BLaER1 (cell line): Measurements from ENCODE around the gene SCRG1.

Experiments used
- H3K27ac ChIP-seq: shearing (Covaris generic); formaldehyde crosslinking; 2 replicates; pipeline ENCODE4 v1.8.1; 2022
- H3K27me3 ChIP-seq: shearing (Covaris generic); formaldehyde crosslinking; 2 replicates; pipeline ENCODE4 v1.8.1; 2022
- H3K36me3 ChIP-seq: shearing (Covaris generic); formaldehyde crosslinking; 2 replicates; pipeline ENCODE4 v1.8.1; 2022
- H3K4me1 ChIP-seq: shearing (Covaris generic); formaldehyde crosslinking; 2 replicates; pipeline ENCODE4 v1.8.1; 2022
- H3K4me2 ChIP-seq: shearing (Covaris generic); formaldehyde crosslinking; 2 replicates; pipeline ENCODE4 v1.8.1; 2022
- H3K4me3 ChIP-seq: shearing (Covaris generic); formaldehyde crosslinking; 2 replicates; pipeline ENCODE4 v1.8.1; 2022
- H3K9ac ChIP-seq: shearing (Covaris generic); formaldehyde crosslinking; 2 replicates; pipeline ENCODE4 v1.8.1; 2022
- H3K9me3 ChIP-seq: shearing (Covaris generic); formaldehyde crosslinking; 2 replicates; pipeline ENCODE4 v1.8.1; 2022
- H4K20me1 ChIP-seq: shearing (Covaris generic); formaldehyde crosslinking; 2 replicates; pipeline ENCODE4 v1.8.1; 2022
- Cebpa-rat ChIP-seq: shearing (Covaris generic); IDR thresholded peaks from 2 replicates; pipeline ENCODE4 v1.8.1; 2022

The SCRG1 gene

GRCh38 chr4:173413036-173413435 lies 14.1 kb upstream of the SCRG1 start:
- Histone ChIP-seq H3K27ac (no peak overlapping the region), H3K36me3 (peaks cover 53% of the 10 kb centered on the region), H4K20me1 (no peaks in the 10 kb centered on the region), H3K4me2 (peak overlapping the region; percentile 4; the same call in 1 of the 2 replicates), H3K4me1 (peaks cover 33% of the 10 kb centered on the region), H3K9me3 (no peaks in the 10 kb centered on the region), H3K27me3 (no peaks in the 10 kb centered on the region), H3K4me3 (no peak overlapping the region), H3K9ac (no peak overlapping the region)
- TF ChIP-seq Cebpa-rat: no peak

GRCh38 chr4:173411106-173411693 lies 12.3 kb upstream of the SCRG1 start:
- no peaks in the 10 kb centered on the region for H3K27me3 ChIP-seq
- TF ChIP-seq Cebpa-rat: no peak
- no peak overlapping the region for H3K4me2 ChIP-seq
- no peak overlapping the region for H3K4me3 ChIP-seq
- H3K9me3 ChIP-seq: no peaks in the 10 kb centered on the region
- H4K20me1 ChIP-seq: no peaks in the 10 kb centered on the region
- H3K9ac ChIP-seq: no peak overlapping the region
- peaks cover 61% of the 10 kb centered on the region for H3K36me3 ChIP-seq
- peaks cover 25% of the 10 kb centered on the region for H3K4me1 ChIP-seq
- H3K27ac ChIP-seq: no peak overlapping the region

- H3K4me1 ChIP-seq: peaks cover 25% of the 10 kb centered on the region
- no peak overlapping the region for H3K27ac ChIP-seq
- H3K4me2 ChIP-seq: no peak overlapping the region
- no peak overlapping the region for H3K9ac ChIP-seq
- peaks cover 72% of the 10 kb centered on the region for H3K36me3 ChIP-seq
- TF ChIP-seq Cebpa-rat: no peak
- no peak overlapping the region for H3K4me3 ChIP-seq
- no peaks in the 10 kb centered on the region for H4K20me1 ChIP-seq
- H3K27me3 ChIP-seq: no peaks in the 10 kb centered on the region
- H3K9me3 ChIP-seq: no peaks in the 10 kb centered on the region
Measured at GRCh38 chr4:173410079-173410478, 11.2 kb upstream of the SCRG1 start.

DNA sequence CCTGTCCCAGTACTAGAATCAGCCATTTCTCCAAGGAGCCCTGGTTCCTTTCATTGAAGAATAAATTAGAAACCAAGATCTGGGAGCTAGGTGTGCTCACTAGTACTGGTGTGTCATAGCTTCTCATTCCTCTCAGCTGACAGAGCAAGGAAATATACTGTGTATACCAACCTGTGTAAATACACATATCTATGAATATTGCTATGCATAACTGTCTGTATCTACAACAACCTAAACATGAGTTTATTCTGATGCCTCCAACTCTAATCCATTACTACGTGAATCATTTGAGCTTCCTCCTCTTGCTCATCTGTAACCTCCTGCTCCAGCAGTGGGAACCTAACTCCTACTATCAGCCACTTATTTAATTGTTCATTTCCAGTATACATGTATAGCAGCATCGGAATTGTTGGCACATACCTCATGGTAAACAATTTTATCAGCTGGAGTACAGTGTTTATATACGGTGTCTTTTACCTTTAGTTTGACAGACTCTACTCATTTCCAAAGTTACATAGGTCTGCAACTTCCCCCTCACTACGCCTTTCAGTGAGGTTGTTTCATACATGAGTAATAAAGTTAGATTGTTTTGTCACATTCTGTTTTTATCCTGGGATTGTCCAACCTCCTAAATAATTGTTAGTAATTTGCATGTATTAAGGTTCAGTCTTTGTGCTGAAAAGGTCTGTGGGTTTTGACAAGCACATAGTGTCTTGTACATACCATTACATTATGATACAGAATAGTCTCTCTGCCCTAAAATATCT lies 7.1 kb upstream of the SCRG1 start:
- Histone ChIP-seq H3K36me3 (peaks cover 69% of the 10 kb centered on the region), H3K4me3 (no peak overlapping the region), H3K9ac (no peak overlapping the region), H3K4me1 (peaks cover 5% of the 10 kb centered on the region; the same call in 1 of the 2 replicates), H4K20me1 (no peaks in the 10 kb centered on the region), H3K27ac (no peak overlapping the region), H3K4me2 (no peak overlapping the region), H3K27me3 (no peaks in the 10 kb centered on the region), H3K9me3 (no peaks in the 10 kb centered on the region)
- TF ChIP-seq Cebpa-rat: no peak

GRCh38 chr4:173404296-173404865 lies 5.5 kb upstream of the SCRG1 start:
- Histone ChIP-seq H3K27me3 (no peaks in the 10 kb centered on the region), H3K4me1 (peaks cover 5% of the 10 kb centered on the region; the same call in 1 of the 2 replicates), H3K9me3 (no peaks in the 10 kb centered on the region), H3K4me2 (no peak overlapping the region), H3K36me3 (peaks cover 53% of the 10 kb centered on the region), H3K27ac (no peak overlapping the region), H3K9ac (no peak overlapping the region), H3K4me3 (no peak overlapping the region), H4K20me1 (no peaks in the 10 kb centered on the region)
- no peak for TF ChIP-seq Cebpa-rat

DNA sequence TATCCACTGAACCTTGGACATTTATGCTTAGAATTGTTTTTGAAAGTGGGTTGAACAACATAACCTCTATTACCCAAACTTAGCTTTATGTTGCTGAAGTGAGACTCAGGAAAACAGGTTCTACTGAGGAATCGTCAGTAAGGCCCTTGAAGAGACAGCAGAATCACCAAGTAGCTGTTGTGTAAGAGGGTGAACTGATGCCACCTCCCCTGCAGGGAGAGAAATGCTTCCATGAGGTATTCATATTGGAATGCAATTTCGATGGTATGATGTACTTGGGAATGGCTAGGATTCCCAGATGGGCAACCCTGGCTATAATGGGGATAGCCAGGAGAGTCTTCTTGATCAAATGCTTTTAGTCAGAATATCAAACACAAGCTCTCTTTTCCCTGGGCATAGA lies 4.1 kb upstream of the SCRG1 start:
- H3K36me3 ChIP-seq: peaks cover 47% of the 10 kb centered on the region
- H3K4me3 ChIP-seq: no peak overlapping the region
- no peak for TF ChIP-seq Cebpa-rat
- no peaks in the 10 kb centered on the region for H4K20me1 ChIP-seq
- no peak overlapping the region for H3K4me2 ChIP-seq
- H3K27ac ChIP-seq: no peak overlapping the region
- H3K9me3 ChIP-seq: no peaks in the 10 kb centered on the region
- no peaks in the 10 kb centered on the region for H3K27me3 ChIP-seq
- no peak overlapping the region for H3K9ac ChIP-seq
- peaks cover 5% of the 10 kb centered on the region; the same call in 1 of the 2 replicates for H3K4me1 ChIP-seq

DNA sequence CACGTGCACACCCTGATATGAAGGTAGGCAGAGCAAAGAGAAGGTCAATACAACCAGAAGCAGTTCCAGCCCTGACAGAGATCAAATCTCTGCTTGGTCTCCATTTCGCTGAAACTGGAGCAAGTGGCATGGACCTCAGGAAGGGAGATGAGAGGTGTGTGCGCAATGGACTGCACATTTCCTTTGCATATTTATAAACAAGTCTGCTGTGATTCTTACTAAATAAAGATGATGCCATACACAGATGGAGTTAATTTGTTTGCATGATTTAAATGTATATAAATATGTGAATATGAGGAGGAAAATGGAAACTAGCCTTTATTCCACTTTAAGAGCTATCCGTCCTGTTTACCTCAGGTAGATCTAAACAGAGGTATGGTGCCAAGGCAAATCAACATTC lies 2.1 kb upstream of the SCRG1 start:
- H3K4me2 ChIP-seq: no peak overlapping the region
- no peak for TF ChIP-seq Cebpa-rat
- H3K9ac ChIP-seq: no peak overlapping the region
- no peak overlapping the region for H3K27ac ChIP-seq
- H3K4me1 ChIP-seq: peaks cover 5% of the 10 kb centered on the region; the same call in 1 of the 2 replicates
- H3K9me3 ChIP-seq: no peaks in the 10 kb centered on the region
- H3K4me3 ChIP-seq: no peak overlapping the region
- H3K36me3 ChIP-seq: peaks cover 40% of the 10 kb centered on the region
- H3K27me3 ChIP-seq: no peaks in the 10 kb centered on the region
- no peaks in the 10 kb centered on the region for H4K20me1 ChIP-seq

DNA sequence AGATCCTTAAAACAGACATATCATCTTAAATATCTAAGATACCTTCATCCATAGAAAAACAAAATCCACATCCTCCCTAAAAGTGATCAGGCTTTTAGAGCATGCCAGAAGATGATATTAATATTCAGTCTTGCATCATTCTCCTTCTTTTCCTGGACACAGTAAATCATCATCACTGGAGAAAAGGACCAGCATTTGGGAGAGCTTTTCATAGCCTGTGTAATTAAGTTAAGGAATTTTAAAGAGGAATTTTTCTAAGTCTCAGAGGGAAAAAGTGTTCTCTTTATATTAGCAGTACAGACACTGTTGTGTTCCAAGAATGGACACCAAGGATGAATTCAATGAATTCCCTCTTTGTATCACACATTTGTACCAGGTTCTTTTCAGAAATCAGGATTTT lies 696 bp downstream of the SCRG1 start:
- Histone ChIP-seq H3K4me2 (no peak overlapping the region), H3K9me3 (no peaks in the 10 kb centered on the region), H3K4me1 (0 out of 2 replicates have a peak, but pooled peaks cover 5% of the 10 kb centered on the region), H4K20me1 (no peaks in the 10 kb centered on the region), H3K9ac (no peak overlapping the region), H3K36me3 (peaks cover 30% of the 10 kb centered on the region), H3K27me3 (no peaks in the 10 kb centered on the region), H3K27ac (no peak overlapping the region), H3K4me3 (no peak overlapping the region)
- no peak for TF ChIP-seq Cebpa-rat

- no peaks in the 10 kb centered on the region for H4K20me1 ChIP-seq
- no peak overlapping the region for H3K4me2 ChIP-seq
- no peaks in the 10 kb centered on the region for H3K27me3 ChIP-seq
- no peak overlapping the region for H3K9ac ChIP-seq
- TF ChIP-seq Cebpa-rat: no peak
- no peak overlapping the region for H3K4me3 ChIP-seq
- H3K4me1 ChIP-seq: 0 out of 2 replicates have a peak, but pooled peaks cover 5% of the 10 kb centered on the region
- H3K36me3 ChIP-seq: peaks cover 29% of the 10 kb centered on the region
- H3K9me3 ChIP-seq: no peaks in the 10 kb centered on the region
- no peak overlapping the region for H3K27ac ChIP-seq
Measured at GRCh38 chr4:173397604-173398003, 1.3 kb downstream of the SCRG1 start.

DNA sequence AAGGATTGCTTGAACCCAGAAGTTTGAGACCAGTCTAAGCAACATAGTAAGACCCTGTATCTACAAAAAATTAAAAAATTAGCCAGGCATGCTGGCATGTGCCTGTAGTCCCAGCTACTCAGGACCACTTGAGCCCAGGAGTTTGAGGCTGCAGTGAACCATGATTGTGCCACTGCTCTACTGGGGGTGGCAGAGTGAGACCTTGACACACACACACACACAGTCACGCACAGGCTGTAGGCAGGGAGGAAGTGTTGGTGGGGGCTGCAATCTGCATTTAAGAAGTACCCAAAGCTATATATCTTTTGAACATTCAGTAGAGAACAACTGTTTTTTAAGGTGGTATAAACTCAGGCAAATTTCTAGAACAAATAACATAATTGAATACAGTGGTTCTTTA lies 7.2 kb downstream of the SCRG1 start:
- no peaks in the 10 kb centered on the region for H3K9me3 ChIP-seq
- H3K27ac ChIP-seq: no peak overlapping the region
- peaks cover 59% of the 10 kb centered on the region for H3K36me3 ChIP-seq
- no peaks in the 10 kb centered on the region for H4K20me1 ChIP-seq
- no peaks in the 10 kb centered on the region for H3K27me3 ChIP-seq
- H3K9ac ChIP-seq: no peak overlapping the region
- H3K4me1 ChIP-seq: no peaks in the 10 kb centered on the region
- H3K4me2 ChIP-seq: no peak overlapping the region
- TF ChIP-seq Cebpa-rat: no peak
- H3K4me3 ChIP-seq: no peak overlapping the region
